OCI-M2 (cell line): ENCODE results near the gene KBTBD3.
A peak's percentile ranks its signal among the peaks of the same experiment; 100 is the strongest.
"Not testable (repeated sequence)": the region's sequence is repeated elsewhere in the genome, so short reads cannot be mapped to it uniquely, and the experiment has no call there.

ENCODE experiments used
- DNase-seq: peaks from one replicate; lab custom pipeline; 2025; ENCODE audit not compliant: unreplicated experiment; lab: John Stamatoyannopoulos, UW

Gene KBTBD3

DNA sequence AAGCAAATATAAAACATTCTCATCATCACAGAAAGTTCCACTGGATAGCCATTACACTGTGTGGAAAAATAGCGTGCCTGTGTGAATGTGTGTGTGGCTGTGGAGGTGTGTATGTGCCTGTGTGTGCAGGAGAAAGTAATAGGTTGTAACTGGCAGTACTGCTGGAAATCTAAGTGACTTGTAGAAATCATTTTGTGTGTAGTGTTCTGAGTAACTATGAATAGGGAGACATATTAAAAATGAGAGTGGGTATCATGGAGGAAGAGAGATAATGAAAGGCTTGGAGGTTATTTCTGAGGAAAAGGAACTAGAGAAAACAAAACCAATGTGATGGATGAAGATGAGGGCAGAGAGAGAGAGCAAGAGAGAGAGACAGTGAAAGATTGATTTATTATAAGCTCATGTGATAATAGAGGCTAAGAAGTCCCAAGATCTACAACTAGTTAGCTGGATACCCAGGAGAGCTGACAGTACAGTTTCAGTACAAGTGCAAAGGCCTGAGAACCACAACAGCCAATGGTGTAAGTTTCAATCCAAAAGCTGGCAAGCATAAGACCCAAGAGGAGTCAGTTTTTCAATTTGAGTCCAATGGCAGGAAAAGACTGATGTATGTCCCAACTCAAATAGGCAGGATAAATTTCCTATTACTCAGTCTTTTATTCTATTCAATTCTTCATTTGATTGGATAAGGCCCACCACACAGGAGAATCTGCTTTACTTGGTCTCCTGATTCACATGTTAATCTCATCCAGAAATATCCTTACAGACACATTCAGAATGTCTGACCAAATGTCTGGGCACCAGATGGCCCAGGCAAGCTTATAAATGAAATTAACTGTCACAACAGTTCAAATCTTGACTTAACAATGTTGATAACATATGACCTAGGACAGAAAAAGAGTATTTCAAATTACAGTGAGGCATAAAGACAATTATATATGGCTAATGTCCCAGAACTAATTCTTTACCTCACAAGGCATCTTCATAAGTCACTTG lies 14.9 kb downstream of the KBTBD3 start:
- no peak for DNase-seq

DNA sequence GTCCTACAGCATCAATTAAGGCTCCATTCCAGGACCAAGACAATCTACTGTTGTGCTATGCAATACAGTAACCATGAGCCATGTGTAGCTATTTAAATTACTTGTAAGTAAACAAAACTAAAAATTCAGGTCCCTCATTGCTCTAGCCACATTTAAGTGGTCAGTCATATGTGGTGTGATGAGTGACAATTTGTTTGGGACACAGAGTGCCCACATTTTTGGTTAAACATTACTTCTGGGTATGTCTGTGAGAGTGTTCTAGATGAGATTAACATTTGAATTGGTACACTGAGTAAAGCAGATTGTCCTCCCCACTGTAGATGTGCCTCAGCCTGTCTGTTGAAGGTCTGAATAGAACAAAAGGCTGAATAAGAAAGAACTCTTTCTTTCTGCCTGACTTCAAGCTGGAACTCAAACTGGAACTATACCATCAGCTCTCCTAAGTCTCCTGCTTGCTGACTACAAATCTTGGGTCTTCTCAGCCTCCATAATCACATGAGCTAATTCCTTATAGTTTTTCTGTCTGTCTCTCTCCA lies 15.8 kb downstream of the KBTBD3 start:
- no peak for DNase-seq

DNA sequence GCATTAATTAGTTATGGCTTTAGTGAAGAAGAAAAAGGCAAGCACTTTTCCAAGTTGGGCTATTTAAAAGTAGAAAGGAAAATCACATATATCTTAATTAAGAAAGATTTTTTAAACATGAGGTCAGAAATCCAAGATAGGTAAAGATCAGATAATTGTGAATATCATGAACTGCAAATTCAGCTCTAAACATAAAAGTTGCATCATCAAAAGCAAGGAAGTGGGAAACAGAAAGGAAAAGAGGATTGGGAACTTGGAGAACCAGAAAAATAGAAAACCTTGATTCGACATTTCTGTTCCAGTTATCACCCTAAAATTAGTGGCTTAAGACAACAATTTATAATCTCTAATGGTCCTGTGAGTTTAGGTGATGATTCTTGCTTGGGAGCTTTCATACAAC lies 17.5 kb downstream of the KBTBD3 start:
- no peak for DNase-seq

DNA sequence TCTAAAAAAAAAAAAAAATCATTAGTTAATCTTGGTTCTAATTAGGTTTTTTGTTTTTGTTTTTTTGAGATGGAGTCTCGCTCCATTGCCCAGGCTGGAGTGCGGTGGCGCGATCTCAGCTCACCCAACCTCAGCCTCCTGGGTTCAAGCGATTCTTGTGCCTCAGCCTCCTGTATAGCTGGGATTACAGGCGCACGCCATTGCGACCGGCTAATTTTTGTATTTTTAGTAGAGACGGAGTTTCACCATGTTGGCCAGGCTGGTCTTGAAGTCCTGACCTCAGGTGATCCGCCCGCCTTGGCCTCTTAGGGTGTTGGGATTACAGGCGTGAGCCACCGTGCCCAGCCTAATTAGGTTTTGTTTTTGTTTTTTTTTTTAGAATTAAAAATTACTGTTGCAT lies 18.8 kb downstream of the KBTBD3 start:
- DNase-seq, result not testable (repeated sequence)

DNA sequence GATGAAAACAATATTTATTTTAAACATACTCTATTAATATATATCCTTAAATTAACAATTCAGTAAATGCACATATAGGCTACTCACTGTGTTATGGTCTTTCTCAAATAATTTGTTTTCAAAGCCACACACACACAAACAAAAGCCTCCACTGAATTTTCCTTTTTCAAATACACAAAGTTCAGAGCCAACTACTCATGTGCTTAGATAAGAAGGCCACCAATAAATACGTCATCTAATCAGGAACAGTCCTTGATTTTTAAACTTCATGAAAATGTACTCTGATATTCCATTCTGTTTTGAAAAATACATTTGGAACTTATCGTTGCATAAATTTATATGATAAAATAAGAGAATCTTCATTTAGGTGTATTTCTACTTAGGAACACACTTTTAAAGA lies 26.0 kb downstream of the KBTBD3 start:
- no peak for DNase-seq

DNA sequence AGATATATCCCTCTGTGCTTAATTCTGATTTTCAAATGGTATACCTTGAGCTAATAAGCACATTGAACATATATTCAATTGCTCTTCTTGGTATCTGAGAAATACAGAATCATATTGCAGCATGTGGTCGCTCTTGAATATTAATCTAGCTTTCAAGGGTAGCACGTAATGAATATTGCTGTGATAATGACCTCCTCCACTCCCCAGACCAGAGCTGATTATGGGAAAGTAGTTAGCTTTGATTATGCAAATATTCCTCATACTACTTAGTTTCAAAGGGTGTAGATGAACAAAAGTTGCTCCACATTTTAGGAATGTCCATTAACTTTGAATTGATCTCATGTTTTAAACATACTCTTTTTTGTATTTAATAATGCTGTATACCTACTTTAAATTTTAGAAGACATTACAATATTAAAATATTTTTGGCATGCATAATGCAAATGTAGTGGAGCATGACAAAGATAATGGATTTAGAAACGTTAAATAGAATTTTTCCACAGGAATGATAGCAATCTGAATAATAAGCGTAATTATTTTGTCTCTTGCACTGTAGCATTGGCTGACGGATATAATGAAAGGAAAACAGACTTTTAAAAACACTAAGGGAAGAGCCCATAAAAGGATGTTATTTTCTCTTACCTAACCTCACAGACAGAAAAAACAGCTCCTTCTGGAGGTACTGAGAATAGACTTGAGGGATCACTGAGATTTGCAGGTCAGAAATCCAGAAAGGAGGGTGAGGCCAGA lies 27.2 kb downstream of the KBTBD3 start:
- no peak for DNase-seq

DNA sequence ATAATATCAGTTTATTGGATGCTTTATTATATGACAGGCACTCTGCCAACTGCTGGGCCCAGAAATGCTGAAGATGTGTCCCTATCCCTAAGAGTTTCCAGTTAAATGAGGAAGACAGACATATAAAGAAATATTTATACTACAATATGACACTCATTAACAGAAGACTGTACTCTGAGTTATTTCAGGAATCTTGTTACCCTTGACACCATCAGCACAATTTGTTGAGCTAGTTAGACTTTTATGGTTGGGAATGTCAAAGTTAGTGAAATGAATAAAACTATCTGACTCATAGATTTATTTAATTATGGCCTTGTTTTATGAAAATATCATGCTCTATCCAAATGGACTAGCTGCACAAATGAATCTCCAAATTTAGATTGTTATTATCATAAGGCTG lies 29.5 kb downstream of the KBTBD3 start:
- DNase-seq, result no peak

DNA sequence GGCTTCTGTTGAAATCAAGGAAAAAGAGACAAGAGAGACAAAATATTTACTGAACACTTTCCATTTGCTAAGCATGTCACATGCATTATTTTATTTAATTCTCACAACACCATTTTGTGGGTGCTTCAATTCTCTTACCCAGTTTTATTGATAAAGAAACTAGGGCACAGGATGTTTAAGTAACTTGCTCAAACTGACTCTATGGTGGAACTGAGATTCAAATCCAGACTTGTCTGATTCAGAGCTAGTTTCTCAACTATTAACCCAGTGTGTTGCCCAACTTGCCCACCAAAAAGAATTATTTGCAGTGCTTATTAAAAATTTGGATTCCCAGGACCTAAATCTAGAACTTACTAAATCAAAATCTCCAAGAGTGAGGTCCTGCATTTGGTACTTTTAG lies 33.6 kb downstream of the KBTBD3 start:
- DNase-seq, result no peak

DNA sequence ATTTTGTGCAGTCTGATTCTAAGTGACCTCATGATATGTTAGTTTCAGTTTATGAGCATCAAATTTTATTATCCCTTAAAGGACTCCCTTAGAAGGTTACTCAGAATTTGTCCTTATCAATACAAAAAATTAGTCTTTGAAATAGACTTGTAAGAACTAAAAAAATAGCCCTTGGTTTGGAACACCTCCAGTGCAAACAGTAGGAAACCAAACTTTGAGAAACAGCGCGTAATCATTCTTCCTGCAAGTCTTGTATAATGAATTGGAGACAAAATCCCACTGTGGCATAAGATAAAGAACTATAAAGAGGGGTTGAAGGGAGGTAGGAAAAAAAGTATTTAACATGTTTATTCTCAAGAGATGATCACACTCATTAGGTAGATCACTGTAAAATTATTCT lies 44.3 kb downstream of the KBTBD3 start:
- no peak for DNase-seq

DNA sequence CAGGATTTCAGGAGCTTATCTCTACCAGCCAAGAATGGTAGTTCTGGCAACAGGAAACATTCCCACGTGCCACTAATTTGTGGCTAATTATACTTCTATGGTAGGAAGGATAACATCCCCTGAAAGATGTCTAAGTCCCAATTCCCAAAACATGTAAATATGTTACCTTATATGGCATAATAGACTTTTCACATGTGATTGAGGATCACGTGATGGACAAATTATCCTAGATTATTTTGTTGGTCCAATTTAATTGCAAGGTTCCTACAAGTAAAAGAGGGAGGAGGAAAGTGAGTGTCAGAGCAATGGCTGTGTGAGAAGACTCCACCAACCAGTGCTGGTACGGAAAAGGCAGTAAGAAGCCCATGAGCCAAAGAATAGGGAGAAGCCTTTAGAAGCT lies 45.2 kb downstream of the KBTBD3 start:
- no peak for DNase-seq

DNA sequence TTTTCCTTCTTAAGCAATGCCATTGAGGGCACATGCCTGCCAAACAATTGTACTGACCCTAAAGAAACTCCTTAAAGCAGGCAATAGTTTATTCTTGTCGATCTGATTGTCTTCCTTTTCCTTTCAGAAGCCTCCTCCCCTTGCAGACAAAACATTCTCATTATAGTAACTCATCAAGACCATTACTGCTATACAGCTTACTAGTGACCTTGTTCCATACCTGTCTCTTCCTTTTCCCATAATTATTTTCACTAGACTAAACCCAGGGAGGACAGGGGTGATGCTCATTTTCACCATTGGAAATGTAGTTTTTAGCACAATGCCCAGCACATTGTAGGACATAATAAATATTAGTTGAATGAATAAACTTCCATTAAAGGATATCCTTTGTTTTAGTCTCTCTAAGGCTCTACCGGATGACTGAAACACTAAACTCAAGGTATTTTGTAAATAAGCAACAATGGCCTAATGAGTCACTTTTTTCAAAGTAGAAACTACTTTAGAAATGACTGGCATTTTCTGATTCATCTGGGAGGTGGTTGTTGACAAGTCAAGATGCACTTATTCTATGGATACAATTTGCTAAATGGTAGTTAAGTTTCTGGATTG lies 45.8 kb downstream of the KBTBD3 start:
- no peak for DNase-seq

DNA sequence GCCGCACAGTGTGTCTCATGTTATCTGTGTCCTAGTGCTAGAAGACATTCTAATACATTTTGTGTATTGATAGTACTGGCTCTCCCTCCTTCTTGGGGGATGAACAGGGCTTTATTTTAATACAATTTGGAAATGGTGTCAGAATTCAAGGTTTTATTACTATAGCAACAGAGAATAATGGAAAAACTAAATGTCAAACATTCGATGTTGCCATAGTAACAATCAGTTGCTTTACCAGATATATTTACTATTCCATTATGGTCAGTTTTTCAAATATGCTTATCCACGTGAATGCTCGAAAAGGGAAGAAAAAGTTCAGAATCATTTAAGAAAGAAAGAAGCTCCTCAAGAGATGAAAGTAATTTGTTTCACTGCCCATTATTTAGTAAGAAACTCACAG lies 46.5 kb downstream of the KBTBD3 start:
- DNase-seq, result no peak

DNA sequence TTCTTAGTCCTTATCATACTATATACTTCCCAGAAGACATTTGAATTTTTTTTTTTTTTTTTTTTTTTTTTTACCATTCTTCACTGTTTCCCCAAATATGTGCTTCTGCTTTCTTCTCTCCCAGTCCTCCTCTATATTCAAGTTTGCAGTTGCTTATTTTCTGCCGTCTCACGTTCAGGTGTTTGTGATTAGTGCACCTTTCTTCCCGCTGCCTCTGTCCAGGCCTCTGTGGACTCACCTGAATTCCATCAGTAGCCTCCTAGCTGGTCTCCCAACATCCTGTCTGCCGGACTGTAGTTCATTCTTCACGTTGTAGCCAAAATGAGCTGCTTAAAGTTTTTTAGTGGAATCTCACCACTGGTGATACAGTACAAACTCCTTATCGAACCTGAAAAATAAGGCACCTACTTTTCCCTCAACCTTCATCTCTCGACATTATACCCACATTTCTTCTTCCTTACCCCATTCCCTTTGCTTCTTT lies 54.3 kb downstream of the KBTBD3 start:
- DNase-seq, result no peak

DNA sequence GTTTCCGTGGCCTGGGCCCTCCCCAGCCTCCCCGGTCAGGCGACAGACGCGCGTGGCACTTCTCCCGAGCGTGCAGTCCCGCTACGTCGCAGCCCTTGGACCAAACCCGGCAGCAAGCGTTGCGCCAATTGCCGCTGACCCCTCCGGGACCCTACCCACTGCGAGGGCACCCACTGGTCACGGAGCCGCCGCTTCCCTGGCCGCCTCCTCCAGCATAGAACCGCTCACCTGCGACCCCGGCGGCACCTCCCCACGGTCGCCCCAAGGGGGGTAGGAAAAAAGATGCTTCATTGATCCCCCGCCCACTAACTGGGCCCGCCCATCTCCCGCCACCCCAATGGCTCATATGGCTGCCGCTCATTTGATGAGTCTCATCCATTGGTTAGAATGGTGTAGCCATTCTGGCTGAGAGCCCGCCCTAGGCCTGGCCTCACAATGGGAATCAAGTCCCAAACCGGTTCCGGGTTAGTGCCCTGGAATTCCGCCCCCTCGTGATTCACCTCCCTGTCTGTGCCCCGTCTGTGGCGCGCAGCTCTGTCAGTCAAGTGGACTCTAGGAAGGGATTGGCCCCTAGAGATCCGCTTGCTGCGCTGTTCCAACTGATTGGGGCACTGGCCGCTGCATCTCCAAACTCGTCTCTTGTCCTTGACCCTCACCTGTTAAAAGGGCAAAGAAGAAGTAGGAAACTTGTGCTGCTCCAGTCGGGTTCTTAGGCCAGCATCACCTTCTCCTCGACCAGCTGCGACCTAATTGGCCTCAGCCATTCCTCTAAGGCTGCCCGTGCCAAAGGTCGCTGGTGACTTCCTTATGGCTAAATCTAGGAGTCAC lies 55.0 kb downstream of the KBTBD3 start, which contains the start of gene MSANTD4:
Gene MSANTD4 (minus strand): TSS at position 274 of the 828 bp plus-strand sequence. CDS start 11,323 bp downstream, outside the sequence.
- DNase-seq, result peak; percentile 83

DNA sequence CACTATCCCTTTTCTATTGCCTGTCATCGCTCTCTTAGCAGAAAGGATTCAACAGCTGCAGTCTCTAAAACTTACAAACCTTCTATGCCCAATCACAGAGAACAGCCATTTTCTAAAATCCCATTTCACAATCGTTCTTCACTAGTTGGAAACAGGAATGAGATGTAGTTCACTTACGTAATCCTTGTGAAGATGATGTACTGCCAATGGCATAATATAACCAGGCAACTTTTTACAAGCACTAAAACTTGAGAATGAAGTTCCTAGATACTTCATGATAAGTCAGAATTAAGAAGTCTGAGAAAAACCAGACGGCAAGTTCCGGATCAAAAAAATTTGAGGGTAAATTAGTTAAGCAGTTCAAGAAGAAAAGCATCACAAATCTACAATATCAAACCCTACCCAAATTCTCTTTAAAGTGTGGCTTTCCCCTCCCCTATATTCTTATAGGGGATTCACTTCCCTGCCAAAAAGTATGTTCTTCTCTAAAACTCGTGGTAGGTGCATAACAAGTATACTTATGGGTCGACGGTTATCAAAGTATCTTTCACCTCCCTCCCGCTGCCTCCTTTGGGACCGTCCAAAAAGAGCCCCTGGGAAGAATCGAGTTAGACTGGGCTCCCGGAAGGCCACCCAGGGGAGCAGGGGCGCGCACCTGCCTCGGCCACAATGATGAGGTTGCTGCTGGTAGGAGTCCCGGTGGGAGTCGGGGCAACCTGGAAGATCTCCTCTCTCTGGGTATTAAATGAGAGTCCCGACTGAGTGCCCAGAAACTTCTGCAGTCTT lies 55.8 kb downstream of the KBTBD3 start:
- no peak for DNase-seq

DNA sequence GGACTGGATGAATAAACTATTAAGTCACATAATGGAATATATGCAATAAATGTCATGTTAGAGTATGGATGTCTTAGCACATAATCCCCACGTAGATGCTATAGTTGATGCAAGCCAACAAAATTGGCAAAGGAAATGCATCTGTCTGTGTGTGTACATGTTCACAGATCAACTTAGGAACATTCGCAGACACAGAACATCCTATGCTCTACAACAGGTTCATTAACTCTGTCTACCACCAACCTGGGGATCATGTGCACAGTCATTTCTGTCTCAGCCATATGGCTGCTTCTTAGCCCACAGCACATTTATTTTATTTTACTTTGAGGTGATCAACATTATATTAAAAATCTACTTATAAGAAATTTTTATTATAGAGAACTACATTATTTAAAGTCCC lies 60.1 kb downstream of the KBTBD3 start:
- DNase-seq, result no peak

DNA sequence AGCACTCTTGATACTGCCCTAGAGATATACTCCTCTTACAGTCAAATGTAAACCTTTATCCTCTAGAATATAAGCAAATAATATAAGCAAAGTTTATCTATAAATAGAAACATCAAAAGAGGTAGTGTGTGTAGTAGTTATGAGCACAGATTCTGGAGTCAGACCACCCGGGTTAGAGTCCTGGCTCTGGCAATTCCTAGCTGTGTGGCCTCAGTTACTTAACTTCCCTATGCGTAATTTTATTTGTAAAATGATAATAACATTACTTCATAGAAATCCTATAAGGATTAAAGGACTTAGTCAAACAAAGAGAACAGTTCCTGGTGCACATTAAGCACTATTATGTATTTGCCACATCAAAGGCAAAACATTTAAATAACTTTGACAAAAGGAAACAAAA lies 62.1 kb downstream of the KBTBD3 start:
- DNase-seq, result no peak

DNA sequence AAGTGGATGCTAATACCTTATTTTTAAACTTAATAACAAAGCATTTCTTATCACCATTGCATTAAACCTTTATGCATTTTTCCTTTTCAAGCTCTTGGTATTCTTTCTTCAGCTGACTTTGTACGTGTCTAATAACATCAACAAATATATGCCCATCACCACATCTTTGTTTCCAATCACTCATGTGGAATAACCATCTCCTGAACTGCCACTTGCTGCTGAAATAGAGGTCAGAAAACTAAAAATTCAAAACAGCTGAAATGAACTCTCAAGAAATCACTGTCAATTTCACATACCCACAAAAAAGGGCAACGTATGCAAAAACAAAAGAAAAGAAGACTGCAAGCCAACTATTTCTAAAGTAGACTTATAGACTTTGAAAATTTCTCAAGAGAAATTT lies 62.5 kb downstream of the KBTBD3 start:
- DNase-seq, result no peak

DNA sequence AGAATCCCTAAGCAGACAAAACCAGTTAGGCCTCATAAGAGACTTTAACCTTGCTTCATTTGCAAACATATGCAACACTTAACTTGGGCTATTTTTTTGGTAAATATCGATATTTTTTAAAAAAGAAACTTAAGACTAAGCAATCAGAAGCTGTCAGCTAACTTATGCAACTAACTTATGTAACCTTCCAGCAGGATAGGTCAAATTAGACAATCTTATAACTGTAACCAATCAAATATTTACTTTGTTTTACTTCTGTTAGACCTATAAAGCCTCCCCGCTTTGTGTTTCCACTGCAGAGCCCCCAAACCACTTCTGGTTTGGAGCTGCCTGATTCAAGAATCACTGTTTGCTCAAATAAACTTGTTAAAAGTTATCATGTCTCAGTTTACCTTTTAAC lies 63.1 kb downstream of the KBTBD3 start:
- DNase-seq, result no peak

DNA sequence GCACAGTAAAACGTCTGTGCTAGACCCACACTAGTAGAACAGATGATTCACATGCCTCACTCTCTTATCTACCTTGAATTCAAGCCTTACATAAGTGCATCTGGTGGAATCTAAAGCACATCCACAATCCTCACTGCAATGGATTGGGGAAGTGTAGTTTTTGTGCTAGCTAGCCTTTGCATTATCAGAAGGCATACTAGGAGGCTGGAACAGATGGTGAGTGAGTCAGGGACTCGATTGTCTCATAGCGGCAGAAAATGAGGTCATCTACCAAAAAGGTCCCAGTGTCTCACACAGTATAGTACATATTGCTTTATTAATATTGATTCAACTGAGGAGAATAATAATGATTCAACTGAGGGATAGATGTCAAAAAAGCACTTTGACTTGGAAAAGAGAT lies 64.4 kb downstream of the KBTBD3 start:
- no peak for DNase-seq
